A549 (cell line): ENCODE results near the gene ERI2. TPM values are rescaled to one million over a fixed set of nuclear protein-coding genes. Genes with fewer than 3 reads are reported as not detected.

Source experiments
- ATAC-seq, 2 experiments: fragments of 200-7000 bp in 1 of 2; fragments of >200 bp in 1 of 2; cut with Nextera tagmentation in 1 of 2; cut with Tn5 transposase in 1 of 2; 3 replicates each; pipeline versions ENCODE4 v1.8.0 to v1.9.1; 2018 to 2020; ENCODE audit warnings: mild to moderate bottlenecking in 1 of 2, moderate library complexity in 1 of 2
- CTCF ChIA-PET: fragments of 300-600 bp; sonication (Branson Sonifier 250); formaldehyde crosslinking; extraction: SDS; loops from one replicate; lab custom pipeline; 2021; ENCODE audit warnings: antibody characterized with exemption, inconsistent platforms; lab: Yijun Ruan, JAX
- POLR2A ChIA-PET: fragments of 350-600 bp; formaldehyde crosslinking; extraction: SDS; loops from one replicate; lab custom pipeline; 2021; ENCODE audit warnings: antibody characterized with exemption, inconsistent platforms; lab: Yijun Ruan, JAX
- DNase-seq, 2 experiments: peaks; one replicate each; pipeline versions ENCODE4 v3.0.0 to v3.0.0-alpha.2; 2011 to 2016; ENCODE audit warnings: low read depth in 1 of 2, low spot score in 1 of 2
- FAIRE-seq: peaks from 2 replicates; lab custom pipeline; 2011; peaks lifted over from hg19 to GRCh38; lab: Jason Lieb, UNC
- H3K27ac ChIP-seq, 2 experiments: fragments of >200 bp; sonication (Bioruptor Twin); formaldehyde crosslinking; 3 replicates each; pipeline ENCODE4 v1.5.1; 2016 to 2017
- H3K4me1 ChIP-seq: fragments of >200 bp; sonication (Bioruptor Twin); formaldehyde crosslinking; 3 replicates; pipeline ENCODE4 v1.6.1; 2016
- H3K4me2 ChIP-seq: fragments of >200 bp; sonication (Bioruptor Twin); formaldehyde crosslinking; 3 replicates; pipeline ENCODE4 v1.6.1; 2016
- H3K4me3 ChIP-seq: fragments of >200 bp; sonication (Bioruptor Twin); formaldehyde crosslinking; 3 replicates; pipeline ENCODE4 v1.5.1; 2016
- H3K9me3 ChIP-seq: fragments of >200 bp; sonication (Bioruptor Twin); formaldehyde crosslinking; 3 replicates; pipeline ENCODE4 v1.6.1; 2016
- CEBPB ChIP-seq, 2 experiments: fragments of >200 bp in 1 of 2; sonication (Bioruptor Twin) in 1 of 2; formaldehyde crosslinking in 1 of 2; IDR thresholded peaks; 2 replicates each; pipeline ENCODE4 v1.6.1; 2012 to 2016
- FOXS1 ChIP-seq: fragments of 250-450 bp; sonication (Bioruptor Pico); IDR thresholded peaks from 2 replicates; pipeline ENCODE4 v1.5.0; 2020; ENCODE audit warnings: mild to moderate bottlenecking, moderate library complexity
- JUN ChIP-seq, 2 experiments: fragments of >200 bp; sonication (Bioruptor Twin); formaldehyde crosslinking; IDR thresholded peaks; 2 replicates in 1 of 2; 3 replicates in 1 of 2; pipeline ENCODE4 v1.6.1; 2016 to 2017
- JUNB ChIP-seq: fragments of >200 bp; sonication (Bioruptor Twin); formaldehyde crosslinking; IDR thresholded peaks from 2 replicates; pipeline ENCODE4 v1.6.1; 2016
- NFE2L2 ChIP-seq: fragments of 150-350 bp; conservative IDR thresholded peaks from 2 replicates; pipeline ENCODE4 v1.6.1; 2014; ENCODE audit warnings: low read length
- RAD21 ChIP-seq, 2 experiments: fragments of >200 bp in 1 of 2; sonication (Bioruptor Twin) in 1 of 2; formaldehyde crosslinking in 1 of 2; IDR thresholded peaks in 1 of 2; conservative IDR thresholded peaks in 1 of 2; 2 replicates in 1 of 2; 3 replicates in 1 of 2; pipeline ENCODE4 v1.6.1; 2012 to 2018; ENCODE audit warnings: inconsistent platforms in 1 of 2
- SMC3 ChIP-seq: fragments of >200 bp; sonication (Bioruptor Twin); formaldehyde crosslinking; IDR thresholded peaks from 3 replicates; pipeline ENCODE4 v1.6.1; 2018; ENCODE audit warnings: inconsistent platforms
- ZNF302 ChIP-seq: fragments of 250-450 bp; sonication (Bioruptor Pico); IDR thresholded peaks from 2 replicates; pipeline ENCODE4 v1.9.0; 2021; ENCODE audit warnings: inconsistent platforms, mild to moderate bottlenecking, moderate library complexity
- WGBS: methylation state at CpG from one replicate; pipeline ENCODE4 v1.1.6; 2017; ENCODE audit errors: missing lambda C conversion rate; 5-methylcytosine and 5-hydroxymethylcytosine counted together
- polyA plus RNA-seq, 4 experiments: library from polyadenylated mRNA; depleted of rRNA in 3 of 4; stranded (reverse); fragments of >200 nt; fragmentation: RNase III in 1 of 4; extraction: RNeasy Plus Mini Kit Qiagen cat#74134 plus additional on column Dnase treatment in 1 of 4; gene quantifications; 2 replicates in 3 of 4; 3 replicates in 1 of 4; pipeline ENCODE4 v1.2.3, GENCODE V29; 2011 to 2017
- TF ChIP-seq, protein P1 (sequence below): fragments of 250-450 bp; sonication (Bioruptor Pico); IDR thresholded peaks from 2 replicates; pipeline ENCODE4 v1.5.0; 2021; ENCODE audit warnings: mild to moderate bottlenecking, moderate library complexity, borderline replicate concordance
- TF ChIP-seq, protein P2 (sequence below): fragments of >200 bp; sonication (Bioruptor Twin); formaldehyde crosslinking; IDR thresholded peaks from 3 replicates; pipeline ENCODE4 v1.6.1; 2016
- TF ChIP-seq, protein P3 (sequence below): fragments of 200-600 bp; sonication (generic); IDR thresholded peaks from 2 replicates; pipeline ENCODE4 v1.6.1; 2016; ENCODE audit warnings: antibody characterized with exemption, mild to moderate bottlenecking, moderate library complexity
- TF ChIP-seq, protein P4 (sequence below): IDR thresholded peaks from 2 replicates; pipeline ENCODE4 v1.6.1; 2012; ENCODE audit warnings: low read depth, borderline replicate concordance
- TF ChIP-seq, protein P5 (sequence below): fragments of 450-650 bp; IDR thresholded peaks from 2 replicates; pipeline ENCODE4 v1.6.1; 2014; ENCODE audit warnings: antibody characterized with exemption

ERI2 gene
- polyA plus RNA-seq, 2 of the 4 experiments (the other 2 are of a cell fraction) = 15.9 to 25.1 TPM

DNA sequence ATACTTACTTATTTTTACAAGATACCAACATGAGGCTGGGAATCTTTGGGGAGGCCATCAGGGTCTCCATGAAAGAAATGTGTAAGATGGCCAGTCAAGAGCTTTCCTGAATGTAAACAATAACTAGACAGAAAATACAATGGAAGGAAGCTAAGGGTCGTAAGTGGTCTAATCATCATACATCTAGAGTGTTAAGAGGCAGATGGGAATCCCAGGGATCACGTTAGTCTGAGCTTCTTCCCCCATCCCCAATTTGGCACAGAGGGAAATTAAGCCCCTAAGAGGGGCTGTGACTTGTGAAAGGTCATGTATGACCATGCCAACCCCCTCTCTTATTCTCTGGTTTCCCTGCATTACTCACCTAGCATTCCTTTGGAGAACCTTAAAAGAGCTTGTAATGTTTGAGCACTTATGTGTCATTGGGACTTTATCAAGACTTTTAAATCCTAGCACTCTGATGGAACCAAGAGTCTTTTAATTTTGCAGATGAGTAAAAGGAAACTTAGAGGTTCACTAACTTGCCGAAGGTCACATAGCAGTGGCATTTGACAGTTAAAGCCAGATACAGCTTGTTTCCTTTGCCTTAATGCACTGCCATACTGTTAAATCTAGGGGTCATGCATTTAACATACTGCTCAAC lies 47.8 kb upstream of the ERI2 start (continued):
- TF ChIP-seq, protein P1, sequence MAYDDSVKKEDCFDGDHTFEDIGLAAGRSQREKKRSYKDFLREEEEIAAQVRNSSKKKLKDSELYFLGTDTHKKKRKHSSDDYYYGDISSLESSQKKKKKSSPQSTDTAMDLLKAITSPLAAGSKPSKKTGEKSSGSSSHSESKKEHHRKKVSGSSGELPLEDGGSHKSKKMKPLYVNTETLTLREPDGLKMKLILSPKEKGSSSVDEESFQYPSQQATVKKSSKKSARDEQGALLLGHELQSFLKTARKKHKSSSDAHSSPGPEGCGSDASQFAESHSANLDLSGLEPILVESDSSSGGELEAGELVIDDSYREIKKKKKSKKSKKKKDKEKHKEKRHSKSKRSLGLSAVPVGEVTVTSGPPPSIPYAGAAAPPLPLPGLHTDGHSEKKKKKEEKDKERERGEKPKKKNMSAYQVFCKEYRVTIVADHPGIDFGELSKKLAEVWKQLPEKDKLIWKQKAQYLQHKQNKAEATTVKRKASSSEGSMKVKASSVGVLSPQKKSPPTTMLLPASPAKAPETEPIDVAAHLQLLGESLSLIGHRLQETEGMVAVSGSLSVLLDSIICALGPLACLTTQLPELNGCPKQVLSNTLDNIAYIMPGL (CRISPR knock-in tag) = no peak
- no peak for TF ChIP-seq JUNB
- TF ChIP-seq, protein P2, sequence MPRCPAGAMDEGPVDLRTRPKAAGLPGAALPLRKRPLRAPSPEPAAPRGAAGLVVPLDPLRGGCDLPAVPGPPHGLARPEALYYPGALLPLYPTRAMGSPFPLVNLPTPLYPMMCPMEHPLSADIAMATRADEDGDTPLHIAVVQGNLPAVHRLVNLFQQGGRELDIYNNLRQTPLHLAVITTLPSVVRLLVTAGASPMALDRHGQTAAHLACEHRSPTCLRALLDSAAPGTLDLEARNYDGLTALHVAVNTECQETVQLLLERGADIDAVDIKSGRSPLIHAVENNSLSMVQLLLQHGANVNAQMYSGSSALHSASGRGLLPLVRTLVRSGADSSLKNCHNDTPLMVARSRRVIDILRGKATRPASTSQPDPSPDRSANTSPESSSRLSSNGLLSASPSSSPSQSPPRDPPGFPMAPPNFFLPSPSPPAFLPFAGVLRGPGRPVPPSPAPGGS = no peak
- TF ChIP-seq, protein P3, sequence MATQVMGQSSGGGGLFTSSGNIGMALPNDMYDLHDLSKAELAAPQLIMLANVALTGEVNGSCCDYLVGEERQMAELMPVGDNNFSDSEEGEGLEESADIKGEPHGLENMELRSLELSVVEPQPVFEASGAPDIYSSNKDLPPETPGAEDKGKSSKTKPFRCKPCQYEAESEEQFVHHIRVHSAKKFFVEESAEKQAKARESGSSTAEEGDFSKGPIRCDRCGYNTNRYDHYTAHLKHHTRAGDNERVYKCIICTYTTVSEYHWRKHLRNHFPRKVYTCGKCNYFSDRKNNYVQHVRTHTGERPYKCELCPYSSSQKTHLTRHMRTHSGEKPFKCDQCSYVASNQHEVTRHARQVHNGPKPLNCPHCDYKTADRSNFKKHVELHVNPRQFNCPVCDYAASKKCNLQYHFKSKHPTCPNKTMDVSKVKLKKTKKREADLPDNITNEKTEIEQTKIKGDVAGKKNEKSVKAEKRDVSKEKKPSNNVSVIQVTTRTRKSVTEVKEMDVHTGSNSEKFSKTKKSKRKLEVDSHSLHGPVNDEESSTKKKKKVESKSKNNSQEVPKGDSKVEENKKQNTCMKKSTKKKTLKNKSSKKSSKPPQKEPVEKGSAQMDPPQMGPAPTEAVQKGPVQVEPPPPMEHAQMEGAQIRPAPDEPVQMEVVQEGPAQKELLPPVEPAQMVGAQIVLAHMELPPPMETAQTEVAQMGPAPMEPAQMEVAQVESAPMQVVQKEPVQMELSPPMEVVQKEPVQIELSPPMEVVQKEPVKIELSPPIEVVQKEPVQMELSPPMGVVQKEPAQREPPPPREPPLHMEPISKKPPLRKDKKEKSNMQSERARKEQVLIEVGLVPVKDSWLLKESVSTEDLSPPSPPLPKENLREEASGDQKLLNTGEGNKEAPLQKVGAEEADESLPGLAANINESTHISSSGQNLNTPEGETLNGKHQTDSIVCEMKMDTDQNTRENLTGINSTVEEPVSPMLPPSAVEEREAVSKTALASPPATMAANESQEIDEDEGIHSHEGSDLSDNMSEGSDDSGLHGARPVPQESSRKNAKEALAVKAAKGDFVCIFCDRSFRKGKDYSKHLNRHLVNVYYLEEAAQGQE = no peak

DNA sequence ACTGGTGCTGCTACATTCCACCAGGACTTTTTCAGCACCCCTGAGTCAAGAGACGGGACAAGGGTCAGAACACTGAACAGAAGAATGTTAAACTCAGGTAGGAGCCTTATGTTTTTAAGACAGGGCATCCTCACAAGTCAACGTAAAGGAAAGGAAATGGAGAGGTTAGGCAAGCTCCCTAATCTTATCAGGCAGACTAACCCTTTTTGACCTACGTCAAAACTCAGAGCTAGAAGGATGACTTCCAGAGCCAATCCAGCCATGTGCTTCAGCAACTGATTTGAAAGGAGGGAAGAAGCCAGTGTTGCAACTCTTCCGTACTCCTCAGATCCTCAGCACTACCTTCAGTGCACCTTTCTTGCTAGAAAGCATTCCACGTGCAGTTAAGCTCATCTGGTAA lies 46.9 kb upstream of the ERI2 start:
- CTCF ChIA-PET = interaction anchor here (1.2 to 6.3 kb wide), 5 partner anchors 9 to 231 kb away, joined by 3 to 49 read pairs (median 6); partner anchors contain the start of genes DCUN1D3 and LYRM1
- Histone ChIP-seq H3K9me3 (no peaks in the 10 kb centered on the region), H3K27ac (peak overlapping the region; percentile 50 to 78; a peak in 3 of 6 replicates), H3K4me3 (no peak overlapping the region), H3K4me1 (peaks cover 51% of the 10 kb centered on the region), H3K4me2 (no peak overlapping the region)
- TF ChIP-seq JUNB (no peak), FOXS1 (no peak)
- TF ChIP-seq, protein P4, sequence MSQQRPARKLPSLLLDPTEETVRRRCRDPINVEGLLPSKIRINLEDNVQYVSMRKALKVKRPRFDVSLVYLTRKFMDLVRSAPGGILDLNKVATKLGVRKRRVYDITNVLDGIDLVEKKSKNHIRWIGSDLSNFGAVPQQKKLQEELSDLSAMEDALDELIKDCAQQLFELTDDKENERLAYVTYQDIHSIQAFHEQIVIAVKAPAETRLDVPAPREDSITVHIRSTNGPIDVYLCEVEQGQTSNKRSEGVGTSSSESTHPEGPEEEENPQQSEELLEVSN = no peak
- ATAC-seq = no peak
- 86% methylated on average over 5 of the region's 5 CpGs for WGBS
- no peak for DNase-seq
- FAIRE-seq = no peak
- POLR2A ChIA-PET = interaction anchor here (0.5 kb wide), 1 partner anchor 47 kb away, joined by 3 read pairs; the partner anchor contains the start of genes ERI2 and REXO5

DNA sequence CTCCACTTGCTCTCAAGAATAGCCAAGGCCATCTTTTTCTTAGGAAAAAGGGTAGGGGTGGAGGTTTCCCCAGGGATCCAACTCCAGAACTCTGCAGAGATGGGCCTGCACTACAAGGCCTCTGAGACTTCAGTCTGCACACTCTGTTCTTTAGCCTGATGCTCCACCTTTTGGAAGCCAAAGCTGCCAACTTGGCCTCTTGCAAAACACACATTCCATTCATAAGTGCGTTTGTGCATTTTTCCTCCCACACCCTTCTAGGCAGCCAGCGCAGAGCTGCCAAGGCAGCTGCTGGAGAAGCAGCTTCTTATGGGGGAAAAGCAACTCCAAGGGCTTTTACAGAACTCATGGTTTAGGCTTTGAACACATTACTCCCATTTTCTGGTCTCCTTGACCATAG lies 45.3 kb upstream of the ERI2 start:
- TF ChIP-seq NFE2L2 = no peak
- TF ChIP-seq CEBPB (IDR thresholded peaks at IDR 0.05) = peak; percentile 82 to 93
- TF ChIP-seq ZNF302 (CRISPR knock-in tag) = no peak
- 0 out of 5 replicates have a peak, but pooled peaks of 1 of the 2 experiments have one; percentile 37 for TF ChIP-seq JUN (IDR thresholded peaks at IDR 0.05)
- TF ChIP-seq SMC3 = peak; percentile 49
- TF ChIP-seq RAD21 (conservative IDR thresholded peaks at IDR 0.05 in 1 of 2, IDR thresholded peaks at IDR 0.05 in 1 of 2) = peak in 1 of 2 experiments; percentile 33; a peak in 2 of 5 replicates
- TF ChIP-seq, protein P5, sequence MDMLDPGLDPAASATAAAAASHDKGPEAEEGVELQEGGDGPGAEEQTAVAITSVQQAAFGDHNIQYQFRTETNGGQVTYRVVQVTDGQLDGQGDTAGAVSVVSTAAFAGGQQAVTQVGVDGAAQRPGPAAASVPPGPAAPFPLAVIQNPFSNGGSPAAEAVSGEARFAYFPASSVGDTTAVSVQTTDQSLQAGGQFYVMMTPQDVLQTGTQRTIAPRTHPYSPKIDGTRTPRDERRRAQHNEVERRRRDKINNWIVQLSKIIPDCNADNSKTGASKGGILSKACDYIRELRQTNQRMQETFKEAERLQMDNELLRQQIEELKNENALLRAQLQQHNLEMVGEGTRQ = no peak
- Histone ChIP-seq H3K4me2 (peak overlapping the region; percentile 74), H3K27ac (peak overlapping the region; percentile 78 to 83), H3K9me3 (no peaks in the 10 kb centered on the region), H3K4me3 (no peak overlapping the region), H3K4me1 (peaks cover 51% of the 10 kb centered on the region)
- 3% methylated on average over 2 of the region's 2 CpGs for WGBS
- peak; percentile 36 for FAIRE-seq
- peak; percentile 81 to 91 for ATAC-seq
- peak; percentile 20 to 82 for DNase-seq
- ChIA-PET CTCF (interaction anchor here (0.7 to 6.3 kb wide), 13 partner anchors 14 to 449 kb away, joined by 3 to 66 read pairs (median 16); partner anchors contain the start of genes DCUN1D3, LDAF1 and LYRM1), POLR2A (interaction anchor here (0.8 to 1.8 kb wide), 6 partner anchors 15 to 450 kb away, joined by 3 to 15 read pairs (median 4); partner anchors contain the start of genes DCUN1D3 and LYRM1)
